GM11168 (cell line): Measurements from ENCODE around the gene DYNLRB2.

ENCODE experiments used
- in situ Hi-C: fragments of 300-500 bp; cut with MboI; formaldehyde crosslinking; loops from one replicate; pipeline ENCODE4 v1.12.0; 2022; ENCODE audit warnings: low sequenced_read_pairs; ENCODE audit not compliant: unreplicated experiment

DYNLRB2 gene

DNA sequence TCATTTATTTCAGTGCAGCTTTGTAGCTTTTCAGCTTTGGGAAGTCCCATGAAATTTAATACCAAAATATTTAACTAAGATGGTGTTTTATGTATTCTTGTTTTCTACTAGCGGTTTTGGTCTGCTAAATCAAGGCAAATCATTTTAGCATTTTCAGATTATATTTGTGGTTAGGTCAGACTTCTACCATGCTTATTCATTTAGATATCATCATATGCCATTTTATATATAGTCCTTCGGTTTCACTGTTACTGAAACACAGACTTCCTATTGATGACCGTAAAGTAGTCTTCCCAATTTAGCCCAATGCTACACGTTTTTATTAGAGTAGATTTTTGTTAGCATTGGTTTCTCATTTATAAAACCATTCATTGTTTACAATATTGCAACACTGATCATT is 5.5 kb downstream of the DYNLRB2 start:
- in situ Hi-C loops = loop anchor here (25.0 kb wide), 1 partner anchor 266 kb away; the partner anchor contains the start of gene CDYL2

DNA sequence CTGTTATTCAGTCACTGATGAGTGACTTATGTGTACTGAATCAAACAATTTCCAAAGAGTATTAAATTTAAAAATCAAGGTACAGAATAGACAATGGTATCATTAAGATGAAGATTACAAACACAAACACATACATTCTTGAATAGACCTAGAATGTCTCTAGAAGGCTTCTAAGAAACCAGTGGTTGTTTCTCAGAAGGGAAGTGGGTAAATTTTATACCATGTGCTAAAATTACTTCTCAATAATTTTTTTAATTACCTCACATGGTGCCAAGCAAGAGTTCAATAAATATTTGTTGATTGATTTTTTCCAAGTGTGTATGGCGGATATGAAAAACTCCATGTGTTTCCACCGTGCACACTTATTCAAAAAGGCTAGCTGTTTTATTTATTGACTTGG is 6.4 kb downstream of the DYNLRB2 start:
- in situ Hi-C loops = loop anchor here (25.0 kb wide), 1 partner anchor 265 kb away; the partner anchor contains the start of gene CDYL2

DNA sequence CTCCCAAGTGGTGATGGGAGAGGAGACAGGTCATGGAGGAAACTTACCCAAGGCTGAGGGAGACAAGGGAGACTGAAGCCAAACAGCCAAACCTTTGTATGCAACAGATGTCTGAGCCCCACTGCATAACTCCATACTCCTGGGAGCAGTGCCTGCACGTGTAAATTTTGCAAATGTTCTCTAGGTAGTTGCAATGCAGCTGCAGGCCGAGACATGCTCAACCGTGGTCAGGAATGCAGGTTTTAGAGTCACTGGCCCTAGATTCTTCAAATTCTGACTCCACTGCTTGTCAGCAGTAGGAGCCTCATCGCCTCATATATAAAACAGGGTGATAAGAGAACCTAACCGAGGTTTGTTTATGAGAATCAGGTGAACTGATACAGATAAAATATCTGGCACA is 11.5 kb downstream of the DYNLRB2 start:
- in situ Hi-C loops = no loop called here

DNA sequence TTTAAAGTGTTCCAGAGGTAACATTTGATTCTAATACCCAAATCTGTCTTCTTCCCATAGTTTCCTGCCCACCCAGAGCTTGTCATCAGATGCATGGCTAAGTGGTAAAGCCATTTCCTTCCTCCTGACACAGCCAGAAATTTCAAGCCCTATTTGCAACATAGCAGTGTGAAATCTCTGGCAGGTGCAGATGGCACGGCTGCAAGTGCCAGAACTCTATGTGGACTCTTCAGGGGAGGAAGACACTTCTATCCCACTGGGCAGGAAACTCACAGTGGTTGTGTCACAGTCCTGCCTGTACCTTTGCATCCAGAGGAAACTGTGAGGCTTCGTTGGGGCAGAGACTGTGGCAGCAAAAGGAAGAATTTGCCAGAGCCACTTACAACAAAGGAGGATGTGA is 13.2 kb downstream of the DYNLRB2 start:
- in situ Hi-C loops = no loop called here

DNA sequence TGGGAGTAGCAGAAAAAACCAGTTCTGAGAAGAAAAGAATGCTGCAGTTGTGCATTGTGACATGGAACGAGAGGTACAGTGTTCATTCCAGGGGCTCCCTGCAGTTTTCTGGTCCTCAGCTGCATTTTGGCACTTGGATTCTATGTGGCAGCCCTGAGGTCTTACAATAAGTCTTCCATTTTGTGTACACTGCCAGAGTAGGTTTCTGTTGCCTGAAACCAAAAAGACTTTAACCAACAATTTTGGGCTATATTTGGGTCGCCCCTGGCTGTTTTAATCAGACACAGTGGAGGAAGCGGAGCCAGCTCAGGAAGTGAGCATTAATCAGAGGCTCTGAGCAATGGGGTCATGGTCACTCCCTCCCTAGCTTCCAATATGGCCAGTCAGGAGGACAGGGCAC is 15.7 kb downstream of the DYNLRB2 start:
- in situ Hi-C loops = no loop called here

DNA sequence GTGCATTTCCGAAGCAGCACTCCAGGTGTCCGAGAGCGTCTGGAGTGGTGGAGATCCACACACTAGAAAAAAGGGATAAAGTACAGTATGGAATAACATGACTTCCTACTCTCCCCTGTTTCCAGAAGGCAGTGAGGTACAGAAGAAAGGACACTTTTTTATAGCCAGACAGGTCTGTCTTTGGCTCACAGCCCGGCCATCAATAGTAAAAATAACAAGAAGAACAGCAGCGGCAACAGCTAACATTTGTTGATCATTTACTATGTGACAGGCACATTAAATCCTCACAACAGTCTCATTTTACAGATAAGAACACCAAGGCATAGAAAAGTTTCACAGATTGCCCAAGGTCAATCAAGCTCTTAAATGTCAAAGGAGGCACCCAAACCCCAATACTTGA is 16.2 kb downstream of the DYNLRB2 start:
- in situ Hi-C loops = no loop called here

DNA sequence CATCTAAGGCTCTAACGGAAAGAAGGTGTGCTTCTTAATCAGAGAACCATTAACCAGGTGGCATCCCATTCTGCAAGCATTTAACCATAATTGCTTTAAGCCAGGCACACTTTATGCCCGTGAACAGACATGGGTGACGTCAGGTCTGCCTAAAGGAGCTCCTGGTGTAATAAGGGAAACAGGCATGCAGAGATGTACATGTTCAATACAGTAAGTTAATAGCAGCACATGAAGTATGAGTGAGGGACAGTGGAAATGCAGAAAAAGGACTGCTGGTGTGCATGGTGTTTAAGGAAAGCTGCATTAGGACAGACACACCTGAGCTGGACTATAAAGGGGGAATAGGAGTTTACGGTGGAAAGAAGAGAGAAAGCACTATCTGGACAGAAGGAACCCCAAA is 18.6 kb downstream of the DYNLRB2 start:
- in situ Hi-C loops = no loop called here

DNA sequence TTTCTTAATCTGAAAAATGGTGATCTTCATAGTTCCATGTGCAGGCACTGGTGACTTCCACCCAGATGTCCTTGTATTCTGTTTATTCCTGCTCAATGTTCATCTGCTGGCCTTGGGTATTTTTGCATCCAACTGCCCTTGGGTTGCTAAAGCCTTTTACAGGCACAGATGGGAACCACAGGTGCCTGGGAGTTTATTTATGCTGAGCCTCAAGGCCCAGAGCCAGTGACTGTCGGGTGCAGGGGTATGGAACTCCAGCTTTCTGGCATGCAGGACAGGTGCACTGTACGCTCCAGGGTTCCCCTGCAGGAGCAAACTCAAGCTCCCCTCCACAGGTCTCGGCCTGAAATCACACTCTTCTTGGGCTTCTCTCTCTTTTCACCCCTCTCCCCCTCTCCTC is 22.3 kb downstream of the DYNLRB2 start:
- in situ Hi-C loops = no loop called here

DNA sequence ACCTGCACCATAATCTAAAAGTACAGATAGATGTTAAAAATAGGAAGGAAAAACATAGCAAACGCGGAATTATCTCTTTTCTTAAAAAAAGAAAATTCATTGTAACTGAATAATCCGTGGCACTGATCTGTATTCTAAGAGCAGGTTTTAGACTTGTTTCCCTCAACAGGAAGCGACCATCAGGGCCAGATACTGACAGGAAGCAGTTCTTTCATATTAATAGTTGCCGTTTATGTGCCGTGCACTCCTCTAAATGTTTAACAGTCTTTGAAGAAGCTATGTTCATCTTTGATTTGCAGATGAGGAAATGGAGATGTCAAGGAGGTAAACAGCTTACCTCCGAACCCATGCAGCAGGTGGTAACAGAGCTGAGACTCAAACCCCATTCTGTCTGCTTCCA is 23.6 kb downstream of the DYNLRB2 start:
- in situ Hi-C loops = no loop called here

DNA sequence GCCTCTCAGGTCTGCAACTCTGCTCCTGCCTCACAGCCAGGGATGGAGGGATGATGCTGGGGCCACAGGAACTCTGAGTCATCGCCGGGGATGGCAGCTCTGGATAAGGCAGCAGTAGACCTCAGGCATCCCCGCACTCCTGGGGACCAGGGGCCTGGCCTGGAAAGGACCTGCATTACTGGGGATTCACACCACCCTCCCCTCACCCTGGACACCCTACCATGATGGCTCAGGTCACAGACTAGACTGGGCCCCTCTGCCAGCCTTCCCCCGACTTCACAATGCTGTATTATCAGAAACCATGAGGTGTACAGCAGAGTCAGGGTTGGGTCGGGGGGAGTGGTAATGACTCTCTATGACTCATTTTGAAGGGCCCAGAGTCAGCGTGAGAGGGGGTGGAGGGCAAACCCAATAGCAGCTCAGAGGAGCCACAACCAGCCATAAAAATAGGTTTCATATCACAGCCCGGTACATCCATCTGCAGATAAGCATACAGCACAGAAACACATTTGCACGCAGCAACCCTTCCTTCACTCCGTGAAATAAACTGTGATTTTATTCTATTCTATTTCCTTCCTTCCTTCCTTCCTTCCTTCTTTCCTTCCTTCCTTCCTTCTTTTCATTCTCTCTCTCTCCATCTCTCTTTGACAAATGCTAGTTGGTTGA is 28.8 kb downstream of the DYNLRB2 start:
- in situ Hi-C loops = no loop called here

DNA sequence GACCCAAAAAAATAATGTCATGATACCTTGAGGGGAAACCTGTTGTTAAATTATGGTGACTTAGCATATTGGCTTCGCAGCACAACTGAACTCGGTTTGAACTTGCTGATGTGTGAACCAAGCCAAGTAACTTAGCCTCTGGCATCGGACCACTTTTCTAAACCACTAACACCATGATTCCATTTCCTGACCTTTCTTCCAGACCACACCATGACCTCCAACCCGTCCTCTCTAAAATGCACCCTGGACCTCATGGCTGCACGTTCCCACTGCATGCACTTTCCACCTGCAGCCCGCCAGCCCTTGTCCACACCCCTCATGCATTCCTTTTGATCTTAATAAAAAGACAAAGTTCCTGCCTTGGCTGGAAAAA is 29.3 kb downstream of the DYNLRB2 start:
- in situ Hi-C loops = no loop called here

DNA sequence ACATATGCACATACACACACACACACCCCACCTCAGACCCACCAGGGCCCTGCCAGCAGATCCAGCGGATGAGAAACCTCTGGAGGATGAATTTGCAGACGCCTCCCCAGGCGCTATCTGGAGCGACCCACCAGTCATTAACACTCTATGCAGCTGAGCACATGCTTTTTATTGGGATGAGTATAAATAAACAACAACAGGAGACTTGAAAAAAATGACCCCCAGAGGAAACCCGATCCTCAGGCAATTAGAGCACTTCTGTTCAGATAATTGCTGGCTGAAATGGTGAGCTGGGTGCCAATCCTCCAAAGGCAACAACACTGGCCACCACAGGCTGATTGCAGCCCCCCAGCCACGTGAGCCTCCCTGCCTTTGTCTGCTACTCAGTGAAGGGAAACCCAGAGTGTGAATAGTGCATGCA is 32.9 kb downstream of the DYNLRB2 start:
- in situ Hi-C loops = no loop called here

DNA sequence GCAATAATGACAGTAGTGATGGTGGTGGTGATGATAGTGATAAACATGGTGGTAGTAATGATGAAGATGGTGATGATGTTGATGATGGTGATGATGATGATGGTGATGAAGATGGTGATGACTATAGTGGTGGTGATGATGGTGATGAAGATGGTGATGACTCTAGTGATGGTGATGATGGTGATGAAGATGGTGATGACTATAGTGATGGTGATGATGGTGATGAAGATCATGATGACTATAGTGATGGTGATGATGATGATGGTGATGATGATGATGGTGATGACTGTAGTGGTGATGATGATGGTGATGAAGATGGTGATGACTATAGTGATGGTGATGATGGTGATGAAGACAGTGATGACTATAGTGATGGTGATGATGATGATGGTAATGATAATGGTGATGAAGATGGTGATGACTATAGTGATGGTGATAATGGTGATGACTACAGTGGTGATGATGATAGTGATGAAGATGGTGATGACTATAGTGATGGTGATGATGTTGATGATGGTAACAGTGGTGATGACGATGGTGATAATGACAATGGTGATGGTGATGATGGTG is 35.6 kb downstream of the DYNLRB2 start:
- in situ Hi-C loops = no loop called here

DNA sequence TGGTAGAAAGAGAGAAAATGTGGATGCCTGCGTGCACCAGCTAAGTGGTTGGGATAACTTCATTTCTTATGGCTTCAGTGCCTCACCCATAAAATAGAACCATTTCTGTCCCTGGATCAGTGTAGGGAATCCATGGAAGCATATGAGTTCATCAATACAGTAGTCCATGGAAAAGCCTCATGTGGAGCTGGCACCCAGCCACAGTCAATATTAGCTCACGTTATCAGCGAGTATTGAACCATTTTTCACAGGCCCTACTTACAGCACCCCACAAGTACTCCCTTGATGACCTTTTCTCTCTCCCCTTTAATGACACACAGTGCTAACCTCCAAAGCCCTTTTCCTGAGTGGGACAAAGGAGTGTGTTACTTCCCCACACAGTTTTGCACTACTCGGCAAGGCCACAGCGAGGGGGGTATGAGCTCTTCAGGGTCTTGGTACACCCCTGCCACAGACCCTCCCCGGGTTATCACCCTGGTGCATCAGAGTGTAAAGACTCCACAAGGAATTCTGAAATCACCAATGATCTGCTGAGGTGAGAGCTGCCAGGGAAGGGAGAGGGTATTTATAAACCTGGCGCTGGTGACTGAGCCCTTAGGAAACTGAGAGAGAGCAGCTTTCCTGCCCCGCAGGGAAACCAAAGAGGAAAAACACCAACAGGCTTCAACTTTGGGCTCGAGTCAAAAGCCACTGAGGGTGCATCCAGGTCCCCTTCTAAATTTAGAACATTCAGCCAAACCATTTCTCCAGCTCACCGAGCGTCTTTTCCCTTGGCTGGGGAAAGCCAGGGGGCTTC is 36.9 kb downstream of the DYNLRB2 start:
- in situ Hi-C loops = no loop called here

DNA sequence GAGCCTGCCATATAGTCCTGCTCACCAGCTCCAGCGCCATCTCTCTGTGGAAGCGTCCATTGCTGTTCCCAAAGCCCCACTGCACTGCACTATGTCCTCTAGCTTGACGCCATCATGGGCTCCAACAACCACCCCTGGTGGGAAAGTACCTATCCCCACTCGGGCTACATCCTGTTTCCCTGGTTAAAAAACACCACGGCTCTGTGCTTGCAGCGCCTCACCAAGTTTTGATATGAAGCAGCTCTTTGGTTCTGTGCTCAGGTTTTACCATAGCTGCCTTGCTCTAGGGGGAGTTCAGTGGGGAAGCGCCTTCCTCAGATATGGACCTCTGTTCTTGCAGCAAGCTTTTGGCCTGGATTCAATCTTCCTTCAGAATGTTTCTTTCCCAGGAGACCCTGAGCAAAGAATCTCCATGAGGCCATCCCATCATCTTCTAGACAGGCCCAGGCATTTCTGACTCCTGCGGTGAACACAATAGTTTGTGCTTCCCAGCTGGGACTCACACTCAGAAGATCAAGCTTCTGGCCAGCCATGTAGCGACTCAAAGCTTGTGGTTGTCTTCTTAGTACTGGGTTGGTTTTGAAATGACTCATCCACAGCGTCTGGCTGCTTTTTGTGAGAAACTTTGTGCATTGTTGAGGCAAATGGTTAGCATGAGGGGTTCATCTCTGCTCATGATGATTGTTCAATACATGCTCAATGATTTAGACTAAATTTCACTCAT is 39.5 kb downstream of the DYNLRB2 start:
- in situ Hi-C loops = no loop called here

DNA sequence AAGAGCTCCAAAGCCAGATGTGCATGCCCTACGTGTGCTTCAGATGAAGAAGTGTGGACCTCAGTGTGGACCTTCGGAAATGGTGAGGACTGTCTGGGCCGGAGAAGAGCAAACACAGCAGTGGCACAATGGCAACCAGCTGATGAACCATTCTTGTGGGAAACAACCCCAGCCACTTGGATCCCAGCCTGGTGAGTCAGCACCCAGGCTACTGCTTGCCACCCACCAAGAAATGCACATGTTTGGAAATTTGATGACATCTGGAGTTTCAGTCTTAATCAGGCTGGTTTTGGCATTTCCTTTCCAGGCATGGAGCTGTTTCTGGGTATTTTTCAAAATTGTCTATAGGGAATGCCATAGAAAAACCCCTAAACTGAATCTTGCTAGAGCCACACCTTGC is 42.7 kb downstream of the DYNLRB2 start:
- in situ Hi-C loops = no loop called here

DNA sequence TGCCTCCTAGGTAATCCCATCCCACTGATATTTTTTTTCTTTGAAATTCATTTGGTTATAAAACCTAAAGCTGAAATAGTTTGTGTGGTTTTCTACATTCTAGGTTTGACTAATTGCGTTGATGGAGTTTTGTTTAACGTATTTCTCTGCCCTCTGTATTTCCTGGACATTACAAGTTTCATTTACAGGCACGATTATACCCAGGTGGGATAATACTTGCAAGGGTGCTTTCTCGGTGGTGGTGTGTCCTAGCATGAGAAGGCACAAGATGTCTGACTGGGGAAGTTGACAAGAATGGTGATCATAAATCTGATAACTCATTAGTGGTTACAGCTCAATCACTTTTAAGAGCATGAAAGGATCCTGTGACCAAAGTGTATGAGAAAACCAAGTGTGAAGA is 45.0 kb downstream of the DYNLRB2 start:
- in situ Hi-C loops = no loop called here

DNA sequence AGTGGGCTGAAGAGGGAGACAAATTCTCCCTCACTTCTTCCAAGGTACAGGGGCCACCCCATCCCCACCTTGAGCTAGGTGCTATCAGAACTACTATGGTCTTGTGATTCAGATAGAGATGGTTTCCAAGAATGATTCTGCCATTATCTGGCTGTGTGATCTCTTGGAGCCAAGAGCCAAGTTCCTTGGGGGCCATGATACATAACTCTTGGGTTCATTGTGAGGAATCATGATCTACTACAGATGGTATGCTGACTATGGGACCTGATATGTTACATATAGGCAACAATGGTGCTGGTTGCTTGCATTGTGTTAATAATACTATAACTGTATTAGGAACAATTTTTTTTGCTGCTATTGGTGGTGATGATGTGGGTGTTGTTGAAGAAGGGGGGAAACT is 45.7 kb downstream of the DYNLRB2 start:
- in situ Hi-C loops = no loop called here

DNA sequence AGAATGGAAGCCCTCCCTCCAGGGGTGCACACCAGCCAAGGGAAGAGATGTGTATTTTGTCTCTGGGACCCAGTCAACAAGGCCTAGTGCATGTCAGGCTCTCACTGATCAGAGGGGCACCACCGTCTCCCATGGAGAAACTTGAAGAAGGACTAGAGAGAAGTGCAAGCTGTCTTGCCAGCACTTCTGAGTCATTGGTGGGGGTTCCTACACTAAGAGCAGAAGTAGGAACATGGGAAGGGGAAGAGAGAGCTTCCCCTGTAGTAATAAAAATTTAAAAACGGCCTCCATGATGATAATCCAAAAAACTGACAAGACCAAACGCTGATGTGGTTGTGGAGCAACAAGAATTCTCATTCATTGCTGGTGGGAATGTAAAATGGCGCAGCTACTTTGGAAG is 46.3 kb downstream of the DYNLRB2 start:
- in situ Hi-C loops = no loop called here

DNA sequence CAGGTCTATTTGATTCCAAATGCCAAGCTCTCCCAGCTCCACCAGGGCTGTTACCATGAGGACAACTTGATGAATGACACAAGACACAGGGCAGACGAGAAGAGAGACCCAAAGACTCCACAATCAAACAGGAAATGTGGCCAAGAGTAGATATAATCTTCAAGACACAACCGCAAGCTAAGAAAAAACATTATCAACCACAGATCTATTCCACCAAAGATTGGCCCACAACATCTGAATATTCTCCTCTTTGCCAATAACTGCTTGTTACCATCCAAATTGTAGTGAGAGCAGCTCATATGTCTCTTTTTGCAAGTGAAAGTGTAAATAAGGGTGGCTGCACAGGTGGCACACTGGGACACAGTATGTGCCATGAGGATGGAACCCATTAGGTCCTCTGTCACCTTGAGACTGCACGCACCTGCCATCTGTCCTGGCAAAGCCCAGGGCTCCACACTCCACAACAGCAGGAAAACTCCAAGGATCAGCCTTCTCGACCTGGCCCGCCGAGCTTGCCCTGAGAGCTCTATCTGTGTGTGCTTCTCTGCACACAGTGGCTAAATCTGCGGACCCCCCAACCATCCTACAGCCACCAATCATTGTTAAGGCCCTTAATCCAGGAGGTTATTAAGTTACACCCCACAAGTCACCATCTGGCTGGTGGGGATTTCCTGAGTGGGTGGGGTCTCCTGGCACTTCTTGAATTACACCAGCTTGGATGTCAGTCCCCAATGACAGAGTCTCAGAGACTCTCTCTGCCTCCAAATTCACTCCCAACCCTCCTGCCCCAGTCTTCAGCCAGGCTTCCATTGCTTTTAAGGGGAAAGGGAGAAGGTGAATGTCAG is 50.5 kb downstream of the DYNLRB2 start:
- in situ Hi-C loops = no loop called here
